Measurements from ENCODE around the gene CEND1.

GRCh38 chr11:796565-797295, 6.8 kb upstream of the CEND1 start:
- TF ChIP-seq YY1 (IDR thresholded peaks at IDR 0.05; ENCODE audit: insufficient read depth, insufficient read length) = no peak
- TF ChIP-seq ZNF274 (IDR thresholded peaks at IDR 0.05; ENCODE audit: low read depth, low read length) = no peak

Data from NT2/D1 (cell line).